Measurements from ENCODE around the gene LRRC70.

GRCh38 chr5:62588668-62589067 is 10.0 kb downstream of the LRRC70 start:
- TF ChIP-seq CTCF (IDR thresholded peaks at IDR 0.05; ENCODE audit: insufficient read depth, low read length, poor library complexity, severe bottlenecking): no peak
- no peak for TF ChIP-seq EZH2phosphoT487 (conservative IDR thresholded peaks at IDR 0.05; ENCODE audit: low read length)
